ENCODE data around the gene SGPP2. TPM values are rescaled to one million over a fixed set of nuclear protein-coding genes. Genes with fewer than 3 reads are reported as not detected.

The SGPP2 gene
- total RNA-seq, 2 experiments from 2014 or later = 2.8 to 3.0 TPM

DNA sequence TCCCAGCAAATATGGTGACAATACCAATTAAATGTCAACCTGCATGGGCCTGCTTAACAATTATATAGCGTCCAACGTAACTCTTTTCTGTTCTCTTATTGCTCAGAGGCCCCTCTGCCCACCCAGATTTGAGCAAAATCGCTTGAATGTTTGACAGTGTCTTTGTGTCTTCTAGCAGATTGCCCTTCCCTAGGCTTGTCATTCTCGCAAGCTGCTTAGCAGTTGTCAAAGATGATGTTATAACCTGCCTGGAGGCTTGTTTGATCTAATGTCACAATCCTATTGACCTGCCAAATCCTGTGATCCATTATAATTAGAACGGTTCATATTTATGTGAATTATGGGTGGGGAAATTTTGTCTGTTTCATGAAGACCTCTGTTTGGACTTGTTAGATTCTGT lies 122.7 kb downstream of the SGPP2 start:
- CTCF ChIA-PET = no interaction called here
- Mint-ChIP-seq H3K4me1 (ENCODE audit: low read depth) (no peaks in the 10 kb centered on the region), H3K4me3 (no peak overlapping the region), H3K36me3 (ENCODE audit: low read depth) (no peaks in the 10 kb centered on the region), H3K27ac (no peak overlapping the region), H3K9me3 (no peaks in the 10 kb centered on the region), H3K27me3 (peaks cover 20% of the 10 kb centered on the region)
- ATAC-seq = no peak
- no peak for DNase-seq
- intact Hi-C loops (cut with micrococcal nuclease) = no loop called here
- POLR2A ChIA-PET = no interaction called here
- TF ChIP-seq, protein P1, sequence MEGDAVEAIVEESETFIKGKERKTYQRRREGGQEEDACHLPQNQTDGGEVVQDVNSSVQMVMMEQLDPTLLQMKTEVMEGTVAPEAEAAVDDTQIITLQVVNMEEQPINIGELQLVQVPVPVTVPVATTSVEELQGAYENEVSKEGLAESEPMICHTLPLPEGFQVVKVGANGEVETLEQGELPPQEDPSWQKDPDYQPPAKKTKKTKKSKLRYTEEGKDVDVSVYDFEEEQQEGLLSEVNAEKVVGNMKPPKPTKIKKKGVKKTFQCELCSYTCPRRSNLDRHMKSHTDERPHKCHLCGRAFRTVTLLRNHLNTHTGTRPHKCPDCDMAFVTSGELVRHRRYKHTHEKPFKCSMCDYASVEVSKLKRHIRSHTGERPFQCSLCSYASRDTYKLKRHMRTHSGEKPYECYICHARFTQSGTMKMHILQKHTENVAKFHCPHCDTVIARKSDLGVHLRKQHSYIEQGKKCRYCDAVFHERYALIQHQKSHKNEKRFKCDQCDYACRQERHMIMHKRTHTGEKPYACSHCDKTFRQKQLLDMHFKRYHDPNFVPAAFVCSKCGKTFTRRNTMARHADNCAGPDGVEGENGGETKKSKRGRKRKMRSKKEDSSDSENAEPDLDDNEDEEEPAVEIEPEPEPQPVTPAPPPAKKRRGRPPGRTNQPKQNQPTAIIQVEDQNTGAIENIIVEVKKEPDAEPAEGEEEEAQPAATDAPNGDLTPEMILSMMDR (IDR thresholded peaks at IDR 0.05) = no peak

DNA sequence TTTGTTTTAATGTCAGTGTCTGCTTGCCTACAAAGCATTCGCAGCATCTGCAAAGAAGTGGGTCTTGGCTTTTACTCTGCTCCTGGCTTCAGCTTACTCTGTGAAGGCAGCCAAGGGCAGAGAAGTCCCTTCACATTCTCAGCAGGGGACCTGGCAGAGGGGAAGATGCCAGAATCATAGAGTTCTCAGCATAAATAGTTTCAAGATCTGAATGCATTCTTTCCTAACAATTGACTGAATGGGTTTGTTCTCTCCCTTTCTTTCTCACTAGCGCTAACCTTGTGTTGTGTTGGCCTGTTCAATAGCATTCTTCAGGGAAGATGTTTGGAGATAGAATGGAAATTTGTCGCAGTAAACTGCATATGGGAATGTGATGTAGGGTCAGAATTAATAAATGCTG lies 124.6 kb downstream of the SGPP2 start:
- CTCF ChIA-PET = interaction anchor here (1.0 to 1.9 kb wide), 2 partner anchors 13 to 491 kb away, joined by 3 to 4 read pairs; no protein-coding TSS in a partner anchor
- no peak overlapping the region for H3K27ac Mint-ChIP-seq

DNA sequence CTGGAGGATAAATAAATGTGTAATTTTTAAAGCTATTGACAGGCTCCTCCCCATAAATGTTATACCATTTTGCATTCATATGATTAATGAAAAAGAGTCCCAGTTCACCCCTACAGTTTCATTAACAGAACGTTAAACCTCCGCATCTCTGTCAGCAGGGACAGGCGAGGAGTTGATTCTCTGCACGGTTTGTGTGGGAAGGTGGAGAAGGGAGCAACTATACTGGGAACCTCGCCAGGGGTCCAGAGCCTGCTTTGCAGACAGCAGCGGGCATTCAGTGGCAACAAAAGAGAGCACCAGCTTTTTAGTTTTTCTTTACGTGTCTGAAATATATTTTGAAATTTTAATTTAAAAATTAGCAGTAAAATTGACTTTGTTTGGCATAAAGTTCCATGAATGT lies 130.2 kb downstream of the SGPP2 start:
- ChIA-PET POLR2A (no interaction called here), CTCF (no interaction called here)
- H3K4me3 Mint-ChIP-seq = no peak overlapping the region
- DNase-seq = no peak
- H3K4me1 Mint-ChIP-seq (ENCODE audit: low read depth) = no peaks in the 10 kb centered on the region
- ATAC-seq = no peak
- H3K27me3 Mint-ChIP-seq = peaks cover 12% of the 10 kb centered on the region
- TF ChIP-seq, protein P1 (IDR thresholded peaks at IDR 0.05) = no peak
- H3K36me3 Mint-ChIP-seq (ENCODE audit: low read depth) = no peaks in the 10 kb centered on the region
- intact Hi-C loops (cut with micrococcal nuclease) = no loop called here
- H3K27ac Mint-ChIP-seq = no peak overlapping the region
- H3K9me3 Mint-ChIP-seq = no peaks in the 10 kb centered on the region

More for the DNA sequence above, 124.6 kb downstream of the SGPP2 start:
- ATAC-seq = no peak
- Mint-ChIP-seq H3K4me1 (ENCODE audit: low read depth) (no peaks in the 10 kb centered on the region), H3K9me3 (no peaks in the 10 kb centered on the region), H3K4me3 (no peak overlapping the region), H3K36me3 (ENCODE audit: low read depth) (no peaks in the 10 kb centered on the region), H3K27me3 (peaks cover 20% of the 10 kb centered on the region)
- TF ChIP-seq, protein P1 (IDR thresholded peaks at IDR 0.05) = no peak
- DNase-seq = no peak
- POLR2A ChIA-PET = no interaction called here
- intact Hi-C loops (cut with micrococcal nuclease) = no loop called here

DNA sequence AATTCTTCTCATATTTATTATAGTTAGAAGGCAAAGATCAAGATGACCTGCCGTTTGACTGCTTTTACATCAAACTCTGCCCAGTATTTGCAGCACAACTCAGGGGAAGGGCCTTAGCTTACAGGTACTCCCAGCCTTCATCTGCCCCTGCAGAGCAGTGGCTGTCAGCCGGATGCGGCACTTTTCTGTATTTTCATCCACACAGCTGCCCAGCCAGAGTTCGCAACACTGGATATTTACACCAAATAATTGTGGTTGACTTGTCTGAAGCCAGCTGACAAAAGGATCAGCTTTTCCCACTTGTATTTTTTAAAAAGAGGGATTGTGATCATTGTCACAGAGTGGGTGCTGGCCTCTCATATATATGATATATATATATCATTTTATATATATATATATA lies 136.8 kb downstream of the SGPP2 start:
- peaks cover 9% of the 10 kb centered on the region for H3K36me3 Mint-ChIP-seq (ENCODE audit: low read depth)
- TF ChIP-seq, protein P1 (IDR thresholded peaks at IDR 0.05) = no peak
- ChIA-PET CTCF (interaction anchor here (1.0 to 2.3 kb wide), 7 partner anchors 10 to 523 kb away, joined by 3 to 21 read pairs (median 4); no protein-coding TSS in a partner anchor), POLR2A (no interaction called here)
- no peaks in the 10 kb centered on the region for H3K9me3 Mint-ChIP-seq
- no peaks in the 10 kb centered on the region for H3K27me3 Mint-ChIP-seq
- H3K4me1 Mint-ChIP-seq (ENCODE audit: low read depth) = no peaks in the 10 kb centered on the region
- intact Hi-C loops (cut with micrococcal nuclease) = loop anchor here (5.0 to 10.0 kb wide), 2 partner anchors 244 to 506 kb away; no protein-coding TSS in a partner anchor
- DNase-seq = no peak
- no peak overlapping the region for H3K4me3 Mint-ChIP-seq
- no peak overlapping the region for H3K27ac Mint-ChIP-seq
- no peak for ATAC-seq

DNA sequence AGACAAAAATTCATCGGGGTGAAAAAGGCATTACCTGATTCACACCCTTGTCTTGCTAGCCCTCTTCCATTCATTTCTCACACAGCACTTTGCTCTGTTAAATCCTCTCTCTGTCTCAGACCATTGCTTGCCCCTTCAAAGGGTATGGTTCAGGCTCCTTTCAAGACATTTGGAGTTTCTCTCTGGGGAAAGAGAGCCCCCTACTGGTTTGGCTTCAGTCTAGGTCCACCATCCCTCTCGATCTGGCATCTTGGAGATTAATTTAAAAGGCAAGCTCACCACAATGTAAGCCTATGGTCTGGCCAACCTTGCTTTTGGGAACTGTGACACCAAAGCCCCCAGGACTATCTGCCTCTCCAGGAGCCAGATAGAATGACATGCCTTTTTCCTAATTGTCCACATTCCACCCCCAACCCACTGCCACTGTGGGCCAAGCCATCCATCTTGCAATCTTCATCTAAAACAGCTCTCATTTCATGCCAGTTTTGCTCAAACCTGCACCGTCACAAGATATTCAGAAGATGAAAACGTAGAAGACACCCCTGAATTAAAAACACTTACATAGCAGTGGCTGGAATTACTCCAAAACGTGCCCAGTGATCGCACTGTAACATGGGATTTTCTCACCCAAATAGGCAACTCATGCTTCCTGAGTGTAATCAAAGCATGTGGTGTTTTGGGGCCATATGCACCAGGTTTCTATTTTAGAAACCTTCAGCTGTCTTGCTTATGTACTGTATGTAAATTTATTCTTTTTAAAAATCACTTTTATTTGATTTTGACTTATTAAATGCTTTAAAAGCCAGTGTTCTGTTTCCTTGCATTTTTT lies 137.7 kb downstream of the SGPP2 start:
- TF ChIP-seq, protein P1 (IDR thresholded peaks at IDR 0.05) = peak; percentile 34
- ChIA-PET CTCF (interaction anchor here (0.7 to 2.3 kb wide), 15 partner anchors 9 to 523 kb away, joined by 3 to 21 read pairs (median 4); a partner anchor contains a TSS), POLR2A (no interaction called here)
- DNase-seq (peak; percentile 40), ATAC-seq (peak; percentile 76)
- no peaks in the 10 kb centered on the region for H3K4me1 Mint-ChIP-seq (ENCODE audit: low read depth)
- H3K9me3 Mint-ChIP-seq = no peaks in the 10 kb centered on the region
- intact Hi-C loops (cut with micrococcal nuclease) = loop anchor here (5.0 to 10.0 kb wide), 2 partner anchors 245 to 507 kb away; no protein-coding TSS in a partner anchor
- H3K27ac Mint-ChIP-seq = no peak overlapping the region
- H3K36me3 Mint-ChIP-seq (ENCODE audit: low read depth) = peaks cover 18% of the 10 kb centered on the region
- H3K4me3 Mint-ChIP-seq = no peak overlapping the region
- H3K27me3 Mint-ChIP-seq = no peaks in the 10 kb centered on the region
